ENCODE results near the gene DOCK4. TPM values are rescaled to one million over a fixed set of nuclear protein-coding genes. Genes with fewer than 3 reads are reported as not detected.

DOCK4 gene
- total RNA-seq, 1 donor, result 31.8 TPM

DNA sequence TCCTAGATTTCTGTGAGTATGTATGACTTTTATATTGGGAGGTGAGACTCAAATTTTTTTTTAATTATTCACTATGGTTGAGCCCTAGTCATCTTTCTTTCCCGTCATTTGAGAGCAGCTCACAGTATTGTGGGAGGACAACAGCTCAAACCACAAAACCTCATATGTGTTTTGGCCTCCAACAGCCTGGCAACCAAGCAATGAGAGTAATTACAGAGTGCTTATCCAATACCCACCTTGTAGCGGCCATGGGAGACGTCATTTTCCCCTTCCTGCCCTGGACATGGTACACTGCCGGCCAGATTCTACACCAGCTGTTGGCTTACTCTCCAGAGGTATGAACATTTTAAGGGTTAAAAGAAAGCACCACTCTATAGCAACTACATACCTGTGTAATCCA, 49.1 kb downstream of the DOCK4 start:
- Histone ChIP-seq H3K4me2 (ENCODE audit: insufficient read depth, low read length) (peak overlapping the region; percentile 47), H3K4me1 (ENCODE audit: insufficient read depth, low read length) (peaks cover 27% of the 10 kb centered on the region), H3K27me3 (ENCODE audit: insufficient read depth, low read length) (no peaks in the 10 kb centered on the region), H3K36me3 (ENCODE audit: insufficient read depth, low read length) (no peaks in the 10 kb centered on the region), H3K27ac (ENCODE audit: low read depth, low read length) (peak overlapping the region; percentile 67), H3K79me2 (ENCODE audit: insufficient read depth, low read length) (peaks cover 36% of the 10 kb centered on the region), H3K4me3 (ENCODE audit: insufficient read depth, low read length) (no peak overlapping the region), H2AFZ (ENCODE audit: low read length) (peak overlapping the region; percentile 34), H4K20me1 (ENCODE audit: insufficient read depth, low read length) (no peaks in the 10 kb centered on the region), H3K9me3 (ENCODE audit: low read depth, low read length) (no peaks in the 10 kb centered on the region)
- peak; percentile 49 for DNase-seq (ENCODE audit: insufficient read length, low spot score, missing footprints)
- TF ChIP-seq, protein P1, sequence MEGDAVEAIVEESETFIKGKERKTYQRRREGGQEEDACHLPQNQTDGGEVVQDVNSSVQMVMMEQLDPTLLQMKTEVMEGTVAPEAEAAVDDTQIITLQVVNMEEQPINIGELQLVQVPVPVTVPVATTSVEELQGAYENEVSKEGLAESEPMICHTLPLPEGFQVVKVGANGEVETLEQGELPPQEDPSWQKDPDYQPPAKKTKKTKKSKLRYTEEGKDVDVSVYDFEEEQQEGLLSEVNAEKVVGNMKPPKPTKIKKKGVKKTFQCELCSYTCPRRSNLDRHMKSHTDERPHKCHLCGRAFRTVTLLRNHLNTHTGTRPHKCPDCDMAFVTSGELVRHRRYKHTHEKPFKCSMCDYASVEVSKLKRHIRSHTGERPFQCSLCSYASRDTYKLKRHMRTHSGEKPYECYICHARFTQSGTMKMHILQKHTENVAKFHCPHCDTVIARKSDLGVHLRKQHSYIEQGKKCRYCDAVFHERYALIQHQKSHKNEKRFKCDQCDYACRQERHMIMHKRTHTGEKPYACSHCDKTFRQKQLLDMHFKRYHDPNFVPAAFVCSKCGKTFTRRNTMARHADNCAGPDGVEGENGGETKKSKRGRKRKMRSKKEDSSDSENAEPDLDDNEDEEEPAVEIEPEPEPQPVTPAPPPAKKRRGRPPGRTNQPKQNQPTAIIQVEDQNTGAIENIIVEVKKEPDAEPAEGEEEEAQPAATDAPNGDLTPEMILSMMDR (IDR thresholded peaks at IDR 0.05; ENCODE audit: extremely low read depth, low read depth, low read length), result no peak

DNA sequence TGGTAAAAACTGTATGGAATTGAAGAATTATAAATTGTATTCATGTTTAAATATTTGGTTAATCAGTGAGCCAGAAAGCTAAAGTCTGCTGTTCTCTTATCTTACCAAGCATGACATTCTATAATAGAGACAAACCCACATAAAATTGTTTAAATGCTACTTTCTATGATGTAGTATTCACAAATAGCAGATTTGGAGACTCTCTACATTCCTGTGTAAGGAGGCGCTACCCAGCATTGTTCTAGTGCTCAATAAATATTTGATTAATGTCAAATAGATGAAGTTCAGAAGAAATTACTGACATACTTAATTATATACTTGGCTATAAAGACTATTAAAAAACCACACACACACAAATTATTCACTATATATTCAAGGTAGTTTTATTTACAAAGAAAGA, 49.8 kb downstream of the DOCK4 start:
- no peak for DNase-seq (ENCODE audit: insufficient read length, low spot score, missing footprints)

DNA sequence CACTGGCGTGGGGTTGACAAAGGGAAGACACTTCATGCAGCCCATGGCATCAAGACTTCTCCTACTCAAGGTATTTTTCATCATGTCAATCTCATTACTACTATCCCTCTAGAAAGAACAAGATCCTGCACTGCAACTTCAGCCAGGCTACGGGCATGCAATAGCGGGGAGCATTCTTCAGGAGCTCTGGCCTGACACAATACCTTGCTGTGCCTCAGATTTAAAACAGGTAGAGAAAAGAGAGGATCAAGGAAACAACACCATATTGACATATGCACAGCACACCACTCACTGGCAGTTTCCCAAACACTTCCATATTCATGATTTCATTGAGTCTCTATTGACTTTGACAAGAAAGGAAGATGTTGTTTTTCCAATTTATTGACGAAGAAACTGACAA, 51.5 kb downstream of the DOCK4 start:
- Histone ChIP-seq H3K36me3 (ENCODE audit: insufficient read depth, low read length) (no peaks in the 10 kb centered on the region), H3K27me3 (ENCODE audit: insufficient read depth, low read length) (no peaks in the 10 kb centered on the region), H3K79me2 (ENCODE audit: insufficient read depth, low read length) (peaks cover 44% of the 10 kb centered on the region), H3K27ac (ENCODE audit: low read depth, low read length) (no peak overlapping the region), H3K4me3 (ENCODE audit: insufficient read depth, low read length) (no peak overlapping the region), H4K20me1 (ENCODE audit: insufficient read depth, low read length) (no peaks in the 10 kb centered on the region), H2AFZ (ENCODE audit: low read length) (no peak overlapping the region), H3K4me2 (ENCODE audit: insufficient read depth, low read length) (no peak overlapping the region), H3K4me1 (ENCODE audit: insufficient read depth, low read length) (peaks cover 17% of the 10 kb centered on the region), H3K9me3 (ENCODE audit: low read depth, low read length) (no peaks in the 10 kb centered on the region)
- TF ChIP-seq, protein P1 (IDR thresholded peaks at IDR 0.05; ENCODE audit: extremely low read depth, low read depth, low read length), result no peak
- no peak for DNase-seq (ENCODE audit: insufficient read length, low spot score, missing footprints)

More for the DNA sequence above, 49.8 kb downstream of the DOCK4 start:
- H3K27ac ChIP-seq (ENCODE audit: low read depth, low read length), result peak overlapping the region; percentile 67
- no peak overlapping the region for H3K4me2 ChIP-seq (ENCODE audit: insufficient read depth, low read length)
- no peaks in the 10 kb centered on the region for H4K20me1 ChIP-seq (ENCODE audit: insufficient read depth, low read length)
- TF ChIP-seq, protein P1 (IDR thresholded peaks at IDR 0.05; ENCODE audit: extremely low read depth, low read depth, low read length), result no peak
- peaks cover 21% of the 10 kb centered on the region for H3K4me1 ChIP-seq (ENCODE audit: insufficient read depth, low read length)
- H3K27me3 ChIP-seq (ENCODE audit: insufficient read depth, low read length), result no peaks in the 10 kb centered on the region
- H3K9me3 ChIP-seq (ENCODE audit: low read depth, low read length), result no peaks in the 10 kb centered on the region
- H3K4me3 ChIP-seq (ENCODE audit: insufficient read depth, low read length), result no peak overlapping the region
- H3K36me3 ChIP-seq (ENCODE audit: insufficient read depth, low read length), result no peaks in the 10 kb centered on the region
- no peak overlapping the region for H2AFZ ChIP-seq (ENCODE audit: low read length)
- peaks cover 37% of the 10 kb centered on the region for H3K79me2 ChIP-seq (ENCODE audit: insufficient read depth, low read length)

DNA sequence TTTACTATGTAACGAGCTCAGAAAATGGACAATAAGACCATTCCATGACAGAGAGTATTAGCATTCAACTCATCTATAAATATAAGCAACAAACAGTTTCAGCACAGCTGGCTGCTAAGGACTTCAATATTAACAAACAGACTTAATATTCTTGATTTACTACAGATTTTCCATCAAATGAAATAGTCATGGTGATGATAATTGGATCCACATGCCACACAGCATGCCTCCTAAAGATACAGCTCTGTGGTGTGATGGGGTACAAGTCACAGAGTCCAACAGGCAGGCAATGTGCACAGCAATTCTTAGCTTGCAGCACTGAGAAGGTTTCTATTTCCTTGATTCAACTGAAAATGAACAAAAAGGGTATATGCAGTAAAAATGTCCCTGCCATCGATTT, 54.0 kb downstream of the DOCK4 start:
- DNase-seq (ENCODE audit: insufficient read length, low spot score, missing footprints), result no peak
- Histone ChIP-seq H3K36me3 (ENCODE audit: insufficient read depth, low read length) (no peaks in the 10 kb centered on the region), H3K27me3 (ENCODE audit: insufficient read depth, low read length) (no peaks in the 10 kb centered on the region), H3K27ac (ENCODE audit: low read depth, low read length) (no peak overlapping the region), H3K4me3 (ENCODE audit: insufficient read depth, low read length) (no peak overlapping the region), H3K79me2 (ENCODE audit: insufficient read depth, low read length) (peaks cover 47% of the 10 kb centered on the region), H3K9me3 (ENCODE audit: low read depth, low read length) (no peaks in the 10 kb centered on the region), H3K4me2 (ENCODE audit: insufficient read depth, low read length) (no peak overlapping the region), H4K20me1 (ENCODE audit: insufficient read depth, low read length) (no peaks in the 10 kb centered on the region), H3K4me1 (ENCODE audit: insufficient read depth, low read length) (peaks cover 11% of the 10 kb centered on the region), H2AFZ (ENCODE audit: low read length) (no peak overlapping the region)
- TF ChIP-seq, protein P1 (IDR thresholded peaks at IDR 0.05; ENCODE audit: extremely low read depth, low read depth, low read length), result no peak
